ENCODE measurements around the gene PIEZO1.

Gene PIEZO1

GRCh38 chr16:88710556-88710955 lies 74.5 kb downstream of the PIEZO1 start:
- no peak for DNase-seq (ENCODE audit: low read depth)
- H3K4me3 ChIP-seq (ENCODE audit: low read depth, low read length): no peak overlapping the region
- TF ChIP-seq CTCF (IDR thresholded peaks at IDR 0.05; ENCODE audit: low read depth, low read length, missing control alignments): no peak

GRCh38 chr16:88706965-88707826 lies 77.8 kb downstream of the PIEZO1 start:
- DNase-seq (ENCODE audit: low read depth): no peak
- H3K4me3 ChIP-seq (ENCODE audit: low read depth, low read length): peak overlapping the region; percentile 62
- no peak for TF ChIP-seq CTCF (IDR thresholded peaks at IDR 0.05; ENCODE audit: low read depth, low read length, missing control alignments)

- TF ChIP-seq CTCF (IDR thresholded peaks at IDR 0.05; ENCODE audit: low read depth, low read length, missing control alignments): no peak
- H3K4me3 ChIP-seq (ENCODE audit: low read depth, low read length): peak within 1 kb of the TSS; percentile 62
- DNase-seq (ENCODE audit: low read depth): no peak
Observed at GRCh38 chr16:88706229-88706964, 78.6 kb downstream of the PIEZO1 start, which contains the start of the genes CTU2 and RNF166. CTU2 (plus strand) TSS chr16:88706503; CDS start chr16:88706531, 28 bp downstream. RNF166 (minus strand) TSS chr16:88706408; CDS start chr16:88706325, 83 bp downstream.

GRCh38 chr16:88705801-88706228 lies 79.2 kb downstream of the PIEZO1 start:
- no peak for TF ChIP-seq CTCF (IDR thresholded peaks at IDR 0.05; ENCODE audit: low read depth, low read length, missing control alignments)
- no peak for DNase-seq (ENCODE audit: low read depth)
- H3K4me3 ChIP-seq (ENCODE audit: low read depth, low read length): peak overlapping the region; percentile 62

- H3K4me3 ChIP-seq (ENCODE audit: low read depth, low read length): peak overlapping the region; percentile 62
- no peak for TF ChIP-seq CTCF (IDR thresholded peaks at IDR 0.05; ENCODE audit: low read depth, low read length, missing control alignments)
- no peak for DNase-seq (ENCODE audit: low read depth)
Observed at GRCh38 chr16:88705076-88705684, 79.8 kb downstream of the PIEZO1 start.

- peak overlapping the region; percentile 23 for H3K4me3 ChIP-seq (ENCODE audit: low read depth, low read length)
- no peak for DNase-seq (ENCODE audit: low read depth)
- TF ChIP-seq CTCF (IDR thresholded peaks at IDR 0.05; ENCODE audit: low read depth, low read length, missing control alignments): no peak
Observed at GRCh38 chr16:88703486-88704309, 81.3 kb downstream of the PIEZO1 start.
